C4-2B (cell line): ENCODE data around the gene SLC51A.

Experiments
- H3K27ac ChIP-seq: fragments of 450-650 bp; 2 replicates; pipeline ENCODE4 v1.5.1; 2017
- ZFX ChIP-seq: fragments of 450-650 bp; IDR thresholded peaks from 2 replicates; pipeline ENCODE4 v1.6.1; 2017
- TF ChIP-seq, protein P1 (sequence below): fragments of 450-650 bp; conservative IDR thresholded peaks from 2 replicates; pipeline ENCODE4 v1.5.1; 2017; ENCODE audit warnings: mild to moderate bottlenecking

SLC51A gene

DNA sequence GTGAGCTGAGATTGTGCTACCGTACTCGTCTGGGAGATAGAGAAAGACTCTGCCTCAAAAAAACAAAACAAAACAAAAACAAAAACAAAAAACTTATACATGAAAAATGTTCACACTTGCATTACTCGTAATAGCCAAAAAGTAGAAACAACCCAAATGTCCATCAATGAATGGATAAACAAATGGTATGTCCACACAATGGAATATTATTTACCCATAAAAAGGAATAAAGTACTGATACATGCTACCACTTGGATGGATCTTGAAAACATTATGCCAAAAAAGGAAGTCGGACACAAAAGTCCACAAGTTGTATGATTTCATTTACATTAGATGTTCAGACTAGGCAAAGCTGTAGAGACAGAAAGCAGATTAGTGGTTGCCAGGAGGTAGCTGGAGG, 44.5 kb downstream of the SLC51A start:
- TF ChIP-seq, protein P1, sequence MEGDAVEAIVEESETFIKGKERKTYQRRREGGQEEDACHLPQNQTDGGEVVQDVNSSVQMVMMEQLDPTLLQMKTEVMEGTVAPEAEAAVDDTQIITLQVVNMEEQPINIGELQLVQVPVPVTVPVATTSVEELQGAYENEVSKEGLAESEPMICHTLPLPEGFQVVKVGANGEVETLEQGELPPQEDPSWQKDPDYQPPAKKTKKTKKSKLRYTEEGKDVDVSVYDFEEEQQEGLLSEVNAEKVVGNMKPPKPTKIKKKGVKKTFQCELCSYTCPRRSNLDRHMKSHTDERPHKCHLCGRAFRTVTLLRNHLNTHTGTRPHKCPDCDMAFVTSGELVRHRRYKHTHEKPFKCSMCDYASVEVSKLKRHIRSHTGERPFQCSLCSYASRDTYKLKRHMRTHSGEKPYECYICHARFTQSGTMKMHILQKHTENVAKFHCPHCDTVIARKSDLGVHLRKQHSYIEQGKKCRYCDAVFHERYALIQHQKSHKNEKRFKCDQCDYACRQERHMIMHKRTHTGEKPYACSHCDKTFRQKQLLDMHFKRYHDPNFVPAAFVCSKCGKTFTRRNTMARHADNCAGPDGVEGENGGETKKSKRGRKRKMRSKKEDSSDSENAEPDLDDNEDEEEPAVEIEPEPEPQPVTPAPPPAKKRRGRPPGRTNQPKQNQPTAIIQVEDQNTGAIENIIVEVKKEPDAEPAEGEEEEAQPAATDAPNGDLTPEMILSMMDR = no peak
- no peak for TF ChIP-seq ZFX
- H3K27ac ChIP-seq = no peak overlapping the region

DNA sequence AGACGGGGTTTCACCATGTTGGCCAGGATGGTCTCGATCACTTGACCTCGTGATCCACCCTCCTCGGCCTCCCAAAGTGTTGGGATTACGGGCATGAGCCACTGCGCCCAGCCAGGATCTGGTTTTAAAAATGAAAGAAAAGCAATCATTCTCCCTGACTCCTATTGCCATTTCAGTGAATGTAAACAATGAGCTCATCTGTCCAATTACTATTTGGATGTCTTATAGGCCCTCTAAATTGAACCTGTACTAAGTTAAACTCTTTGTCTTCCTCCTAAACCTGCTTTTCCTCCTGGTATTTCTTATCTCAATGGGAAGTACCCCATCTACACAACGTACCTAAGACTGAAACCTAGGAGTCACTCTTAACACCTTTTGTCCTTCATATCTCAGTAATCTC, 47.5 kb downstream of the SLC51A start:
- TF ChIP-seq, protein P1 = no peak
- no peak for TF ChIP-seq ZFX
- no peak overlapping the region for H3K27ac ChIP-seq

DNA sequence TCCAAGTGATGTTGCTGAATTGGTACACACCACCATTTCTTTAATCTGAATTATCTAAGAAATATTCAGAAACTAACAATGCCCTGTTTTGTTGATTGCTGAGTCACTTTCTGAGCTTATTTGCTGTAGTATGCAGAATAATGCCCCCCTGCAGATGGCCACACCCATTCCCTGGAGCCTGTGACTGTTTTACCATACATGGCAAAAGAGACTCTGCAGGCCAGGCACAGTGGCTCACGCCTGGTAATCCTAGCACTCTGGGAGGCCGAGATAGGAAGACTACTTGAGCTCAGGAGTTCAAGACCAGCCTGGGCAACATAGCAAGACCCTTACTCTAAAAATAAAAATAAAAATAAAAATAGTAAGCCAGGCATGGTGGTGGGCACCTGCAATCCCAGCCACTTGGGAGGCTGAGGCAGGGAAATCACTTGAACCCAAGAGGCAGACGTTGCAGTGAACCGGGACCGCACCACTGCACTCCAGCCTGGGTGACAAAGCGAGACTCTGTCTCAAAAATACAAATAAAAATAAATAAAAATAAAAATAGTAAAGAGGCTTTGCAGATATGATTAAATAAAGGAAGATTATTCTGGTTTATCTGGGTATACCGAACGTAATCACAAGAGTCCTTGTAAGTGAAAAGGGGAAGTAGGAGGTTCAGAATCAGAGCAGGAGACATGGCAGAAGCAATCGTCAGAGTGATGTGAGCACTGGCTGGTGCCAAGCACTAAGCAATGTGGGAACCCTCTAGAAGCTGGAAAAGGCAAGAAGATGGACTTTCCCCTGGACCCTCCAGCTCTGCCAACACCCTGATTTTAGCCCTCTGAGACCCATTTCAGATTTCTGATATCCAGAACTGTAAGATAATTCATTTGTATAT, 52.2 kb downstream of the SLC51A start:
- TF ChIP-seq, protein P1 = no peak
- TF ChIP-seq ZFX = no peak
- H3K27ac ChIP-seq = no peak overlapping the region

DNA sequence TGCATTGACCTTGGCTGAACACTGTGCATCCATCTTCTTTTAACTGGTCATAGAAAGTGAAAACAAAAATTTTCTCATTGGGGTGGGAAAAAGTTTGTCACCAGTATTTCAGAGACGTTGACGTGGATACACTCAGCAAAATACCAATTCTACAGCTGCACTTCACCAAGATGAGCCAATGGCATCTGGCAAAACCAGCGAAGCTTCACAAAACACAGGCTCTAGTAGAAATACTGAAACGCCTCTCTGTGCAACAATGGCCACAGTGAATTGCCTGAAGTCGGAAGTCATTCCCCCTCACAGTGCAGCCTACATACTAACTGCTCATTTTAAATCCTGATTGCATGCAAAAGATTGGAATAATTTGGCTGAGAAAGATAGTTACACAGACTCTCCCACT, 54.2 kb downstream of the SLC51A start:
- no peak overlapping the region for H3K27ac ChIP-seq

DNA sequence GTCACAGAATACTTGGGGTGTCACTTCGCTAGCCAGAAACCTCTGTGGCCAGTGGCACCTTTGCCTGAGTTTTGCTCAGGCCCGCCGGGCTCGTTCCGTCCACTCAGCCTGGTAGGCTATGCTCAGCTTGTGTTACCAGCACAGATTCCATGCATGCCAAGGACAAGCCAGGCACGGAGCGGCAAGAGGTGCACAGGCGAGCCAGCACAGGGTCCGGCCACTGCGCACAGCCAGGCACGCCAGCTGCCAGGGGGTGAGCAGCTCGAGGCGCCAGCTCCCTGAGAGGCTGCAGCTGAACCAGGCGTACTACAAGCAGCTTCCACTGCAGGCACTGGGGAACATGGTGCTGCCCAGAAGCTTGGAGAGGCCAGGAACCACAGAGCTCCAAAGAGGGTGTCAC, 56.5 kb downstream of the SLC51A start:
- no peak overlapping the region for H3K27ac ChIP-seq
- no peak for TF ChIP-seq ZFX
- TF ChIP-seq, protein P1 = no peak

More for the DNA sequence above, 54.2 kb downstream of the SLC51A start:
- TF ChIP-seq, protein P1 = no peak
- no peak for TF ChIP-seq ZFX

DNA sequence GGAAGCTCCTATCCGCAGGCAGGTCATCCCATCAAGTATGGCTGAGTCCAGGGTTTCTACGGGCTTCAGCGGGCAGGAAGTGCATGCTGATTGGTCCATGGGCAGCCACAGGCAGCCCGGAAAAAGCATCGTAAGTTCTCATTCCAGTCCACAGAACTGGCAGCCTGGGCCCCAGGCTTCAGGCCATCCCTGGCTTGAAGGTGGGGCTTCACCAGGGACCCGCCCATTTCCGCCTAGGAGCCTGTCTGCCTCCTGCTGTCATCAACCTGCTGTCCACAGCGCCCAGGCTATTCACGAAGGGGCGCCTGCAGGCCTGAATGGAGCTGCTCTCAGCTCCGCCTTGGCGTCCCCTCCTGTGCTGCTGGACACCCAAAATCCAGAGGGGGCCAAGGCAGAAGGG, 57.3 kb downstream of the SLC51A start:
- TF ChIP-seq, protein P1 = no peak
- no peak for TF ChIP-seq ZFX
- no peak overlapping the region for H3K27ac ChIP-seq

DNA sequence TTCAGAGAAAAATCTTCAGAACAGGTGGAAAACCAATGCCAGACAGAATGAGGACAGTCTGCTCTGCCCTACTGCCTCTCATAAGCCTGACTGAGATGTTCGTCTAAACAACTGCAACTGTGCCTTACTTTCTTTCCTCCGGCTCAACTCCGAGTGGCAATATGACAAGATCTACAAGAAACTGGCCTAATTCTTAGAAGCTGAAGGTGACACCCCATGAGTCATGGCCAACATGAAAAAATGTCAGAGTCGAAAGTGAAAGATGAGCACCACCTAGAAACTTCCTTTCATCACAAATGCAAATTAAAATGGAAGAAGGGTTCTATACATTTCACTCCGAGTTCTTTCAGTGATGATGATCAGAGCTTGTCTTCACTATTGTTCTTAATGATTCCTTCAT, 58.3 kb downstream of the SLC51A start:
- H3K27ac ChIP-seq = no peak overlapping the region
- TF ChIP-seq ZFX = no peak
- TF ChIP-seq, protein P1 = no peak
